Ovary (tissue), 9 donors: ENCODE data around the gene CACNB4. TPM values are rescaled to one million over a fixed set of nuclear protein-coding genes. Genes with fewer than 3 reads are reported as not detected.

Source experiments
- DNase-seq, 5 donors: peaks; one replicate each; pipeline ENCODE4 v3.0.0-alpha.2; 2019 to 2020
- H3K27ac ChIP-seq, 2 donors: fragments of 200-600 bp; one replicate each; pipeline versions ENCODE4 v1.5.1 to v1.8.0; 2019 to 2022
- H3K27me3 ChIP-seq: fragments of 200-600 bp; one replicate; pipeline ENCODE4 v1.8.0; 2022
- H3K36me3 ChIP-seq: fragments of 200-600 bp; sonication (generic); one replicate; pipeline ENCODE4 v1.5.1; 2019
- H3K4me1 ChIP-seq: one replicate; pipeline ENCODE4 v1.8.1; 2013; ENCODE audit warnings: mild to moderate bottlenecking, moderate library complexity; ENCODE audit not compliant: insufficient read depth
- H3K4me3 ChIP-seq: fragments of 200-600 bp; sonication (generic); one replicate; pipeline ENCODE4 v1.5.1; 2017
- H3K9me3 ChIP-seq, 2 donors: fragments of 200-600 bp in 1 of 2; sonication (generic) in 1 of 2; one replicate each; pipeline versions ENCODE4 v1.5.1 to v1.8.1; 2013 to 2019; ENCODE audit warnings: mild to moderate bottlenecking in 1 of 2, moderate library complexity in 1 of 2
- EP300 ChIP-seq: sonication (generic); formaldehyde crosslinking; IDR thresholded peaks from one replicate; pipeline ENCODE4 v1.6.1; 2017; ENCODE audit warnings: antibody characterized with exemption
- POLR2A ChIP-seq: fragments of 450-650 bp; IDR thresholded peaks from one replicate; pipeline ENCODE4 v1.6.1; 2017; ENCODE audit warnings: antibody characterized with exemption, mild to moderate bottlenecking, moderate library complexity
- WGBS, 3 donors: extraction: QIAGEN DNeasy Blood & Tissue Kit in 1 of 3; methylation state at CpG; one replicate each; pipeline versions ENCODE4 v1.1.5 to v1.1.7; 2013 to 2017; 5-methylcytosine and 5-hydroxymethylcytosine counted together
- intact Hi-C, 4 donors: fragments of 100-400 bp; cut with DNase I; formaldehyde crosslinking; loops; one replicate each; pipeline versions ENCODE4 v1.11.0 to v1.15.1; 2022 to 2023
- polyA plus RNA-seq, 2 donors: library from polyadenylated mRNA; stranded (reverse); fragments of 200-250 nt in 1 of 2; fragments of 350-450 nt in 1 of 2; fragmentation: Illumina TruSeq in 1 of 2; extraction: RNeasy Lipid Tissue Mini Kit (QIAGEN cat#74804) in 1 of 2; gene quantifications; one replicate each; pipeline ENCODE4 v1.2.3, GENCODE V29; 2013 to 2014
- total RNA-seq, 7 donors: library from RNA; depleted of rRNA in 2 of 7; stranded (reverse); fragments of >200 nt in 2 of 7; fragmentation: NEBNext Ultra II Directional in 3 of 7; extraction: Animal tissue kit (Norgen Biotek cat#: 25700) in 3 of 7; gene quantifications; one replicate each; pipeline versions ENCODE4 v1.1.0 to v1.2.4, GENCODE V29; 2016 to 2023
- TF ChIP-seq, protein P1 (sequence below), 3 donors: fragments of 450-650 bp in 2 of 3; fragments of 200-600 bp in 1 of 3; IDR thresholded peaks; one replicate each; pipeline versions ENCODE4 v1.5.1 to v1.8.0; 2016 to 2022; ENCODE audit warnings: antibody characterized with exemption in 3 of 3, mild to moderate bottlenecking in 1 of 3
- donor health status: DM: no; HTN: no; CAD: no; lungs with moderate emphysema.
- donor health status: DM: no; HTN: no; CAD: no.
- donor health status: Bipolar disorder and iron deficiency.
- donor health status: DM: yes; HTN: yes; CAD: no.
- donor health status: DM: no; HTN: no; CAD: no.
- donor health status: DM: yes; HTN: yes; CAD: no.

Gene CACNB4
- total and polyA plus RNA-seq, 9 donors = 0.23 to 1.9 (median 1.0) TPM

DNA sequence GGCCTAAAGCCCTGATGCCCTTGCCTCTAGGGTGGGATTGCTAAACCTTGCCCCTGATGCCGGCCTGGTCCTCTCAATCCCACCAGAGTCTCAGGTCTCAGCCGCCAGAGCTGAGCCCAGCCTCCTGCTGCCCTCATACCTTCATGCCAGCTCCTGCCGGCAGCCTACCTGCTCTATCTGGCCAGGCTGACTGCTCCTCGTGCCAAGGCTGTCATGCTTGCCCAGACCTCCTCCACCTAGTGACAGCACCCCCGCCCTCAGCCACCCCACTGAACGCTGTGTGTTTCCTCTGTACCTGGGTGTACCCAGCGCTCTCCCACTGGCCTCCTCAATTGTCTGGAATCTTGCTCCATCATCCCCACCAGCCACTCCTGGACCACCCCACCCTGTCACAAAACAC, 120.1 kb downstream of the CACNB4 start:
- Histone ChIP-seq H3K4me1 (no peaks in the 10 kb centered on the region), H3K9me3 (no peaks in the 10 kb centered on the region), H3K27me3 (no peaks in the 10 kb centered on the region), H3K4me3 (no peak overlapping the region), H3K27ac (no peak overlapping the region), H3K36me3 (no peaks in the 10 kb centered on the region)
- intact Hi-C loops = no loop called here
- no peak for TF ChIP-seq POLR2A
- TF ChIP-seq EP300 = no peak
- TF ChIP-seq, protein P1, sequence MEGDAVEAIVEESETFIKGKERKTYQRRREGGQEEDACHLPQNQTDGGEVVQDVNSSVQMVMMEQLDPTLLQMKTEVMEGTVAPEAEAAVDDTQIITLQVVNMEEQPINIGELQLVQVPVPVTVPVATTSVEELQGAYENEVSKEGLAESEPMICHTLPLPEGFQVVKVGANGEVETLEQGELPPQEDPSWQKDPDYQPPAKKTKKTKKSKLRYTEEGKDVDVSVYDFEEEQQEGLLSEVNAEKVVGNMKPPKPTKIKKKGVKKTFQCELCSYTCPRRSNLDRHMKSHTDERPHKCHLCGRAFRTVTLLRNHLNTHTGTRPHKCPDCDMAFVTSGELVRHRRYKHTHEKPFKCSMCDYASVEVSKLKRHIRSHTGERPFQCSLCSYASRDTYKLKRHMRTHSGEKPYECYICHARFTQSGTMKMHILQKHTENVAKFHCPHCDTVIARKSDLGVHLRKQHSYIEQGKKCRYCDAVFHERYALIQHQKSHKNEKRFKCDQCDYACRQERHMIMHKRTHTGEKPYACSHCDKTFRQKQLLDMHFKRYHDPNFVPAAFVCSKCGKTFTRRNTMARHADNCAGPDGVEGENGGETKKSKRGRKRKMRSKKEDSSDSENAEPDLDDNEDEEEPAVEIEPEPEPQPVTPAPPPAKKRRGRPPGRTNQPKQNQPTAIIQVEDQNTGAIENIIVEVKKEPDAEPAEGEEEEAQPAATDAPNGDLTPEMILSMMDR (IDR thresholded peaks at IDR 0.05) = no peak
- no peak for DNase-seq
- 90 to 98% (median 96%) methylated on average over 7 of the region's 7 CpGs for WGBS, 3 donors

DNA sequence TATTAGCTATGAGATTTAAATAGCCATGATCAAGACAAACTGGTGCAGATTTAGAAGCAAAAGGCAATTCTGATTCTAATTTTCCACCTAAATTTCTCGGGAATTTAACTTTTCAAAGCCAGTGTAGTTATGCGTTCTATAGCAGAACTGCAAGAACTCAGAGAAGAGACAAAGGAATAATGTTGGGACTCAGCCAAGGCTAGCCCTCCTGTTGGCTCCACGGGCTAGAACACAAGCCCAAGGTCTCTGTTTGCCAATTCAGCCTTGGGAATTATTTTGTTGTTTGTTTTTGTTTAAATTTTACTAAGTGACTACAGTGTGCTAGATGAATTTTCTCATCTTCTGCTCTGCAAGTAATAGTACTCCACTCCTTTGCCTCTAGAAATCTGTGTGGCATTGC, 121.2 kb downstream of the CACNB4 start:
- TF ChIP-seq, protein P1 (IDR thresholded peaks at IDR 0.05) = no peak
- TF ChIP-seq EP300 (no peak), POLR2A (no peak)
- intact Hi-C loops = no loop called here
- no peak for DNase-seq
- H3K27ac ChIP-seq = no peak overlapping the region
- H3K36me3 ChIP-seq = no peaks in the 10 kb centered on the region
- H3K4me3 ChIP-seq = no peak overlapping the region
- WGBS, 3 donors = 59 to 68% (median 65%) methylated on average over 3 of the region's 3 CpGs
- H3K9me3 ChIP-seq = no peaks in the 10 kb centered on the region
- no peaks in the 10 kb centered on the region for H3K27me3 ChIP-seq
- H3K4me1 ChIP-seq = no peaks in the 10 kb centered on the region

DNA sequence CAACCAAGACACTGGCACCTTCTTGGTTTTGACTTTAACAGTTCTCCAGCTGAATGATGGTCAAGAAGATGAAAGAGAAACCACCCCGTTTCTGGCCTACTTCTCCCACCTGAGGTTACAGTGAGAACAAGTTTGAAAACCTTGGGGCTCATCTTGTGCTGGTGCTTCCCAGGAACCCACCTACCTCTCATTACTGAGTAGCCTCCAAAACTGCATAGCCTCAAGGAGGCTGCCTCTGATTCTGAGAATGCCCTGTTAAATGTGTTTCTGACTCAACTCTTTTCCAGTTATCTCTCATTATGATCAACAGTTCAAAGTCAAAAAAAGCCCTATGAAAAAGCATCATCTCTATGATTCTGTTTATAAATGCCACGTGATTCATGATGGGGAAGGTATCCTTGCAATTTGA, 121.9 kb downstream of the CACNB4 start:
- Histone ChIP-seq H3K36me3 (no peaks in the 10 kb centered on the region), H3K27ac (no peak overlapping the region), H3K9me3 (no peaks in the 10 kb centered on the region), H3K4me3 (no peak overlapping the region), H3K27me3 (no peaks in the 10 kb centered on the region), H3K4me1 (no peaks in the 10 kb centered on the region)
- DNase-seq = no peak
- intact Hi-C loops = no loop called here
- TF ChIP-seq, protein P1 (IDR thresholded peaks at IDR 0.05) = no peak
- TF ChIP-seq EP300 = no peak
- no peak for TF ChIP-seq POLR2A
- WGBS, 3 donors = 89 to 91% (median 91%) methylated on average over 2 of the region's 2 CpGs

DNA sequence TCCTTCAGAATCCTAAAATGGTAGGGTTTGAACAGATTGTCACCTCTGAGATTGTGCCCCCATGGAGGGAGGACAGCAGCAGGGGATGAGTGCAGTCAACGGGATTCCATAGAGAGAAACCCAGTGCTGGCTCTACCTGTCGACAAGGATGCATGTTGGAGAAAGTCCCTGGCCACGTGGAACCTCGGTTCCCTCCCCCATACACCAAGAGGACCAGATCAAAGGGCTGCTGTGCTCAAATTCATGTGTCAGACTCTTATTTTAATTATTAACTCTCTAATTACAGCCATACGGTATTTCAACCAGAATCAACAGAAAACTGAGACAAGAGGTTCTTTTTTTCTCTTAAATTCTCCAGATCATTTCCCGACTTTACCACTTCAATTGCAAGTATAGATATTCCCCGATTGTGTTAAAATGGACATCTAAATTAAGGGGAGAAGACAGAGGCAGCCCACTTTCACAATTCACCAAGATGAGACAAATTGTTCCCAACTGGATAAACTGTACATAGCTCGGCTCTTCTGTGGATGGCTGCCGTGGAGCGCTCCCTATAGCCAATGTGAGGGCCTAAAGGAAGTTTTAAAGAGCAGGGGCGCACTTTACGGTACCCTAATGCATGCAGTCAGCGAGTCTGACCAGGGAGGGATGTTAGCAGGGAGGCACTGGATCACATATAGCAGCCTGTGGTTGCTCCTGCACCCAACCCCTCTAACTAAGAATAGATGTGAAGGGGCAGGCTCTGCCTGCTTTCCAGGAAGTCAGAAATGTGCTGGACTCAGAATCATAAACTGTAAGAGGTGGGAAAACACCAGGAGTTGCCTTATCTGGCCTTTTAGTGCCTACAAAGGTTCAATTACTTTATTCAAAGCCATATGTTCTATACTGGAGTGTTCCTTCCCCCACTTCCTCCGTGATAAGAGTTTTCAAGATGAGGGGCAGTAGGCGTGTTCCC, 123.1 kb downstream of the CACNB4 start:
- WGBS, 3 donors = 86 to 89% (median 88%) methylated on average over 15 of the region's 15 CpGs
- Histone ChIP-seq H3K36me3 (no peaks in the 10 kb centered on the region), H3K9me3 (no peaks in the 10 kb centered on the region), H3K27ac (no peak overlapping the region), H3K4me1 (no peaks in the 10 kb centered on the region), H3K27me3 (no peaks in the 10 kb centered on the region), H3K4me3 (no peak overlapping the region)
- DNase-seq = no peak
- TF ChIP-seq EP300 (no peak), POLR2A (no peak)
- TF ChIP-seq, protein P1 (IDR thresholded peaks at IDR 0.05) = no peak
- intact Hi-C loops = no loop called here
